Mucosa of stomach (tissue), 1 donor: ENCODE measurements around the gene USP9Y.

Experiments used
- H3K27me3 ChIP-seq: one replicate; pipeline ENCODE4 v1.7.0; 2013; ENCODE audit warnings: mild to moderate bottlenecking, low read length; ENCODE audit not compliant: control insufficient read depth, insufficient read depth
- H3K36me3 ChIP-seq: one replicate; pipeline ENCODE4 v1.7.0; 2013; ENCODE audit warnings: low read length; ENCODE audit not compliant: control insufficient read depth, insufficient read depth
- H3K4me1 ChIP-seq: one replicate; pipeline ENCODE4 v1.7.0; 2013; ENCODE audit warnings: mild to moderate bottlenecking, low read length; ENCODE audit not compliant: control insufficient read depth, insufficient read depth
- H3K4me3 ChIP-seq: one replicate; pipeline ENCODE4 v1.7.0; 2013; ENCODE audit warnings: low read length
- H3K9ac ChIP-seq: one replicate; pipeline ENCODE4 v1.7.0; 2013; ENCODE audit warnings: mild to moderate bottlenecking, low read length, moderate library complexity
- H3K9me3 ChIP-seq: one replicate; pipeline ENCODE4 v1.7.0; 2013; ENCODE audit warnings: mild to moderate bottlenecking, low read length, moderate library complexity; ENCODE audit not compliant: control insufficient read depth
- donor health status: Pancreatic carcinoma.

The USP9Y gene

GRCh38 chrY:12904618-12905516 lies 203.8 kb downstream of the USP9Y start, which contains the start of gene DDX3Y:
TSS of gene DDX3Y (plus strand) at chrY:12904868. CDS start at chrY:12904937, 69 bp downstream.
- H3K9me3 ChIP-seq = no peaks in the 10 kb centered on the region
- H3K27me3 ChIP-seq = no peaks in the 10 kb centered on the region
- peaks cover 4% of the 10 kb centered on the region for H3K4me1 ChIP-seq
- peak within 1 kb of the TSS; percentile 81 for H3K9ac ChIP-seq
- H3K4me3 ChIP-seq = peak within 1 kb of the TSS; percentile 52
- H3K36me3 ChIP-seq = no peaks in the 10 kb centered on the region

- no peaks in the 10 kb centered on the region for H3K27me3 ChIP-seq
- H3K4me1 ChIP-seq = peaks cover 4% of the 10 kb centered on the region
- H3K9ac ChIP-seq = peak overlapping the region; percentile 81
- peak overlapping the region; percentile 52 for H3K4me3 ChIP-seq
- H3K9me3 ChIP-seq = no peaks in the 10 kb centered on the region
- no peaks in the 10 kb centered on the region for H3K36me3 ChIP-seq
Observed at GRCh38 chrY:12905517-12905872, 204.5 kb downstream of the USP9Y start.

GRCh38 chrY:12905895-12906294 lies 204.9 kb downstream of the USP9Y start:
- Histone ChIP-seq H3K4me1 (peaks cover 4% of the 10 kb centered on the region), H3K9ac (peak overlapping the region; percentile 81), H3K27me3 (no peaks in the 10 kb centered on the region), H3K36me3 (no peaks in the 10 kb centered on the region), H3K4me3 (peak overlapping the region; percentile 52), H3K9me3 (no peaks in the 10 kb centered on the region)
